Germinal center (tissue), 1 donor: ENCODE data around the gene PSMA6.
"Not testable (repeated sequence)": the region's sequence is repeated elsewhere in the genome, so short reads cannot be mapped to it uniquely, and the experiment has no call there.

ENCODE experiments used
- DNase-seq: peaks from one replicate; pipeline ENCODE4 v3.0.0; 2012; ENCODE audit warnings: mixed read lengths, low spot score

Gene PSMA6

GRCh38 chr14:35292051-35292769, at the start of gene PSMA6:
Gene PSMA6, plus strand, starts transcription at chr14:35292382. Its CDS starts 95 bp downstream, at chr14:35292477.
- peak; percentile 96 for DNase-seq

- no peak for DNase-seq
Observed at GRCh38 chr14:35242599-35243311, 49.4 kb upstream of the PSMA6 start.

GRCh38 chr14:35243956-35244355, 48.2 kb upstream of the PSMA6 start:
- no peak for DNase-seq

GRCh38 chr14:35244542-35244941, 47.6 kb upstream of the PSMA6 start:
- DNase-seq: no peak

GRCh38 chr14:35245051-35245450, 47.1 kb upstream of the PSMA6 start:
- DNase-seq: no peak

GRCh38 chr14:35247777-35248475, 44.3 kb upstream of the PSMA6 start:
- DNase-seq: no peak

GRCh38 chr14:35248476-35248788, 43.8 kb upstream of the PSMA6 start:
- no peak for DNase-seq

GRCh38 chr14:35250319-35250718, 41.9 kb upstream of the PSMA6 start:
- no peak for DNase-seq

GRCh38 chr14:35252451-35252868, 39.7 kb upstream of the PSMA6 start:
- DNase-seq: no peak

GRCh38 chr14:35253056-35253455, 39.1 kb upstream of the PSMA6 start:
- not testable (repeated sequence) for DNase-seq

GRCh38 chr14:35254034-35254622, 38.1 kb upstream of the PSMA6 start:
- not testable (repeated sequence) for DNase-seq

GRCh38 chr14:35254736-35255135, 37.4 kb upstream of the PSMA6 start:
- DNase-seq: no peak

GRCh38 chr14:35255711-35256110, 36.5 kb upstream of the PSMA6 start:
- DNase-seq: no peak

GRCh38 chr14:35257809-35258208, 34.4 kb upstream of the PSMA6 start:
- no peak for DNase-seq

- no peak for DNase-seq
Observed at GRCh38 chr14:35258420-35258819, 33.8 kb upstream of the PSMA6 start.

- DNase-seq: no peak
Observed at GRCh38 chr14:35261774-35262173, 30.4 kb upstream of the PSMA6 start.

GRCh38 chr14:35262436-35262835, 29.7 kb upstream of the PSMA6 start:
- DNase-seq: no peak

GRCh38 chr14:35268946-35269345, 23.2 kb upstream of the PSMA6 start:
- DNase-seq: no peak

GRCh38 chr14:35274805-35275204, 17.4 kb upstream of the PSMA6 start:
- no peak for DNase-seq

GRCh38 chr14:35277179-35277578, 15.0 kb upstream of the PSMA6 start:
- no peak for DNase-seq

- DNase-seq: no peak
Observed at GRCh38 chr14:35279369-35279768, 12.8 kb upstream of the PSMA6 start.

- no peak for DNase-seq
Observed at GRCh38 chr14:35281341-35281740, 10.8 kb upstream of the PSMA6 start.

GRCh38 chr14:35284506-35284905, 7.7 kb upstream of the PSMA6 start:
- no peak for DNase-seq
